Stimulated activated CD4-positive, alpha-beta T cell treated with anti-CD3 and anti-CD28 coated beads, TNF-alpha, amount 100 ng/mL, for 48 hours (primary cell): ENCODE measurements around the gene DOC2A.
"Not testable (repeated sequence)": the region's sequence is repeated elsewhere in the genome, so short reads cannot be mapped to it uniquely, and the experiment has no call there.

Experiments
- DNase-seq, 3 donors: peaks; one replicate each; pipeline ENCODE4 v3.0.0-alpha.2; 2020; ENCODE audit warnings: low read depth in 3 of 3

Gene DOC2A

GRCh38 chr16:30027588-30028437, 17.0 kb upstream of the DOC2A start:
- no peak for DNase-seq

- no peak for DNase-seq
Measured at GRCh38 chr16:30026449-30026848, 15.6 kb upstream of the DOC2A start.

- DNase-seq: no peak
Measured at GRCh38 chr16:30025574-30025973, 14.7 kb upstream of the DOC2A start.

- DNase-seq: no peak
Measured at GRCh38 chr16:30025156-30025555, 14.3 kb upstream of the DOC2A start.

- DNase-seq: no peak
Measured at GRCh38 chr16:30024451-30024850, 13.6 kb upstream of the DOC2A start.

- DNase-seq: no peak
Measured at GRCh38 chr16:30023586-30023985, 12.8 kb upstream of the DOC2A start.

- no peak for DNase-seq
Measured at GRCh38 chr16:30022887-30023286, 12.1 kb upstream of the DOC2A start, which contains the start of gene C16orf92. TSS of gene C16orf92 (plus strand) at chr16:30023198. CDS start at chr16:30023341, 143 bp downstream.

- DNase-seq: no peak
Measured at GRCh38 chr16:30018731-30019158, 7.9 kb upstream of the DOC2A start.

- DNase-seq: not testable (repeated sequence)
Measured at GRCh38 chr16:30017937-30018336, 7.1 kb upstream of the DOC2A start.

GRCh38 chr16:30017277-30017656, 6.4 kb upstream of the DOC2A start:
- DNase-seq: no peak

GRCh38 chr16:30016555-30017276, 5.9 kb upstream of the DOC2A start:
- no peak for DNase-seq

GRCh38 chr16:30015450-30015849, 4.6 kb upstream of the DOC2A start:
- not testable (repeated sequence) for DNase-seq

- DNase-seq: not testable (repeated sequence)
Measured at GRCh38 chr16:30012598-30012997, 1.8 kb upstream of the DOC2A start.

GRCh38 chr16:30011714-30012504, 1.1 kb upstream of the DOC2A start:
- no peak for DNase-seq

- DNase-seq: no peak
Measured at GRCh38 chr16:30009990-30010843, 610 bp downstream of the DOC2A start.

GRCh38 chr16:30009085-30009862, 1.6 kb downstream of the DOC2A start:
- DNase-seq: no peak

- no peak for DNase-seq
Measured at GRCh38 chr16:30007378-30007895, 3.4 kb downstream of the DOC2A start.

GRCh38 chr16:30006659-30007377, 4.0 kb downstream of the DOC2A start:
- no peak for DNase-seq

GRCh38 chr16:30006095-30006473, 4.7 kb downstream of the DOC2A start:
- no peak for DNase-seq
